ENCODE measurements around the gene SDS.

- no peak for TF ChIP-seq POLR2A (IDR thresholded peaks at IDR 0.05; ENCODE audit: extremely low read depth, insufficient read length)
- TF ChIP-seq CTCF (IDR thresholded peaks at IDR 0.05; ENCODE audit: low read depth, low read length) = no peak
- no peak for TF ChIP-seq MAX (IDR thresholded peaks at IDR 0.05; ENCODE audit: low read depth, low read length)
- TF ChIP-seq MYC (IDR thresholded peaks at IDR 0.05; ENCODE audit: low read depth, low read length) = no peak
Measured at GRCh38 chr12:113414519-113415038, 10.9 kb upstream of the SDS start.

All from NB4 (cell line).